ENCODE data around the gene KDM1B.

DNA sequence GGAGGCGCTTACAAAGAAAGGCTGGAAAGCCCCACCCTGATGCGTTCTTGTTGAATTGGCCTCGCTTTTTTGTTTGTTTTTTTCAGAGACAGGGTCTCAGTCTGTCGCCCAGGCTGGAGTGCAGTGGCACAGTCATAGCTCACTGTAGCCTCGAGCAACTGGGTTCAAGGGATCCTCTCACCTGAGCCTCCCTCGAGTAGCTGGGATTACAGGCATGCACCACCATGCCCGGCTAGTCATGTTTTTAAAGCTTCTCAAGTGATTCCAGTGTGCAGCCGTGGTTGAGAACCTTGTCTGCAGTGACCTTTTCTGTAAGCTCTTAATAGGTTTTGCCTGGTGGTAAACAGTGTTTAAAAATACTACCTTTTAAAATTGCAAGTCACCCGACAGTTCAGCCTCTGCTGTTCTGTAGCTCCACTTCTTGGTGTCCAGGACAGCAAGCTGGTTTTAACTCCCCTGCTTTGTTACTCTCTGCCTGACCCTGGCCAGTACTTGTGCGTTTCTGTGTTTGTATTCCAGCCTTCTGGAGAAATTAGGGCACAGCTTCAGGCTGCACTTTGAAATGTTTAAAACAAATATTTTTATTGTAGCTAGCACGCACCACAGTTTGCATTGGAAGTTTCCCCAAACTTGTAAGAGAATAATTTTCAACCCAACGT is 54.4 kb downstream of the KDM1B start:
- TF ChIP-seq REST (IDR thresholded peaks at IDR 0.05; ENCODE audit: insufficient read depth in 1 of 2, low read depth in 2 of 2, low read length in 2 of 2): no peak
- no peak for TF ChIP-seq POLR2AphosphoS5 (IDR thresholded peaks at IDR 0.05; ENCODE audit: low read depth, low read length)
- no peak for TF ChIP-seq TAF1 (IDR thresholded peaks at IDR 0.05; ENCODE audit: borderline replicate concordance, insufficient read depth, low read length)
- TF ChIP-seq FOXP2 (optimal IDR thresholded peaks at IDR 0.05; ENCODE audit: borderline replicate concordance, extremely low read depth, extremely low read length, insufficient read depth): no peak
